SU-DHL-6 (cell line): ENCODE data around the gene RAD51B.

Experiments used
- EZH2phosphoT487 ChIP-seq: fragments of 200-600 bp; sonication (generic), shearing (Covaris generic); conservative IDR thresholded peaks from 2 replicates; pipeline ENCODE4 v1.6.1; 2018; ENCODE audit warnings: mild to moderate bottlenecking, antibody characterized with exemption, low read length, moderate library complexity, mixed read lengths
- TF ChIP-seq, protein P1 (sequence below): fragments of 200-600 bp; sonication (generic); IDR thresholded peaks from one replicate; pipeline ENCODE4 v1.5.1; 2017; ENCODE audit warnings: antibody characterized with exemption, mild to moderate bottlenecking, low read length, moderate library complexity; ENCODE audit not compliant: insufficient read depth, poor library complexity, severe bottlenecking

DNA sequence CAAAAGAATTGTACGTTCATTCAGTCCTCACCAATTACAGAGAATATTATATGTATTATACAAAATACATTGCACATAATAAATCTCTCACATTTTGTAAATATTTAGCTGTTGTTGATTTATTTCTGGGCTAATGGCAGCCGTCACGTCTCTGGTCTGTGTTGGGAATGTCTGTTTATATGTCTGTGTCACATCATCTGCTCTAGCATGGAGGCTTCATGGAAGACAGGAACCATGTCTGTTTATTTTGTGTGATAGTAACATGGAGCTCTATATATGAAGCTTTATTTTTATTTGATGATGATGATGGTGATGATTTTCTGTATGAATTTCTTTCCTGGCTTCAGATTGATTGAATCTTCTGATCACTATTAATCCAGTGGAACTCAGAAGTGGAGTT lies 138.4 kb downstream of the RAD51B start:
- TF ChIP-seq, protein P1, sequence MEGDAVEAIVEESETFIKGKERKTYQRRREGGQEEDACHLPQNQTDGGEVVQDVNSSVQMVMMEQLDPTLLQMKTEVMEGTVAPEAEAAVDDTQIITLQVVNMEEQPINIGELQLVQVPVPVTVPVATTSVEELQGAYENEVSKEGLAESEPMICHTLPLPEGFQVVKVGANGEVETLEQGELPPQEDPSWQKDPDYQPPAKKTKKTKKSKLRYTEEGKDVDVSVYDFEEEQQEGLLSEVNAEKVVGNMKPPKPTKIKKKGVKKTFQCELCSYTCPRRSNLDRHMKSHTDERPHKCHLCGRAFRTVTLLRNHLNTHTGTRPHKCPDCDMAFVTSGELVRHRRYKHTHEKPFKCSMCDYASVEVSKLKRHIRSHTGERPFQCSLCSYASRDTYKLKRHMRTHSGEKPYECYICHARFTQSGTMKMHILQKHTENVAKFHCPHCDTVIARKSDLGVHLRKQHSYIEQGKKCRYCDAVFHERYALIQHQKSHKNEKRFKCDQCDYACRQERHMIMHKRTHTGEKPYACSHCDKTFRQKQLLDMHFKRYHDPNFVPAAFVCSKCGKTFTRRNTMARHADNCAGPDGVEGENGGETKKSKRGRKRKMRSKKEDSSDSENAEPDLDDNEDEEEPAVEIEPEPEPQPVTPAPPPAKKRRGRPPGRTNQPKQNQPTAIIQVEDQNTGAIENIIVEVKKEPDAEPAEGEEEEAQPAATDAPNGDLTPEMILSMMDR = no peak
- TF ChIP-seq EZH2phosphoT487 = no peak
